Measurements from ENCODE around the gene TSPAN1. TPM values are rescaled to one million over a fixed set of nuclear protein-coding genes. Genes with fewer than 3 reads are reported as not detected.

TSPAN1 gene
- total RNA-seq, 4 donors from 2014 or later = 228 to 1,657 (median 1,038) TPM

DNA sequence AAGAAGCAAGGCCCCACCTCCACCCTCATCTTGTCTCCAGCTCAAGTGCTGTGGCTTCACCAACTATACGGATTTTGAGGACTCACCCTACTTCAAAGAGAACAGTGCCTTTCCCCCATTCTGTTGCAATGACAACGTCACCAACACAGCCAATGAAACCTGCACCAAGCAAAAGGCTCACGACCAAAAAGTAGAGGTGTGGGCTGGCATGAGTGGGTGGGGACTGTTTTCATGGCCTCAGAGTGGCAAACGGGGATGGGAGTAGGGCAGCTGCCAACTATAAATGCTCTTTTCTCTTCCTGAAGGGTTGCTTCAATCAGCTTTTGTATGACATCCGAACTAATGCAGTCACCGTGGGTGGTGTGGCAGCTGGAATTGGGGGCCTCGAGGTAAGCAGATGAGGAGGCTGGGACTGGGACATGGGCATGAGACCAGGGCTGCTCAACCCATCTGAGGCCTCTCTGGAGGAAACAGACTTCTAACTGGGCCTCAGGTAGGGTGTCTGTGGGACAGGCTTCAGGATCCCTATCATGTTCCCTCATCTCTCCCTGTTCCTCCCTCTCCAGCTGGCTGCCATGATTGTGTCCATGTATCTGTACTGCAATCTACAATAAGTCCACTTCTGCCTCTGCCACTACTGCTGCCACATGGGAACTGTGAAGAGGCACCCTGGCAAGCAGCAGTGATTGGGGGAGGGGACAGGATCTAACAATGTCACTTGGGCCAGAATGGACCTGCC is 10.2 kb downstream of the TSPAN1 start:
- intact Hi-C loops (cut with DNase I; ENCODE audit: low total_unique reads) (no loop called here), in situ Hi-C loops (cut with MboI; ENCODE audit: low pct_ligation_motif_present in 1 of 4, low pct_unique_long_range_greater_than_20kb in 1 of 4, low sequenced_read_pairs in 3 of 4) (loop anchor here in 1 of 4 donors (5.0 kb wide), 1 partner anchor 148 kb away; no protein-coding TSS in a partner anchor)
- Histone ChIP-seq H3K4me3 (no peak overlapping the region), H3K27ac (peak overlapping the region; percentile 86 to 91 (median 88)), H3K27me3 (no peaks in the 10 kb centered on the region), H3K4me1 (peaks cover 14 to 66% (median 43%) of the 10 kb centered on the region in 4 donors), H3K36me3 (peaks cover 0 to 7% (median 0%) of the 10 kb centered on the region in 4 donors), H3K9me3 (no peaks in the 10 kb centered on the region)
- TF ChIP-seq, protein P1, sequence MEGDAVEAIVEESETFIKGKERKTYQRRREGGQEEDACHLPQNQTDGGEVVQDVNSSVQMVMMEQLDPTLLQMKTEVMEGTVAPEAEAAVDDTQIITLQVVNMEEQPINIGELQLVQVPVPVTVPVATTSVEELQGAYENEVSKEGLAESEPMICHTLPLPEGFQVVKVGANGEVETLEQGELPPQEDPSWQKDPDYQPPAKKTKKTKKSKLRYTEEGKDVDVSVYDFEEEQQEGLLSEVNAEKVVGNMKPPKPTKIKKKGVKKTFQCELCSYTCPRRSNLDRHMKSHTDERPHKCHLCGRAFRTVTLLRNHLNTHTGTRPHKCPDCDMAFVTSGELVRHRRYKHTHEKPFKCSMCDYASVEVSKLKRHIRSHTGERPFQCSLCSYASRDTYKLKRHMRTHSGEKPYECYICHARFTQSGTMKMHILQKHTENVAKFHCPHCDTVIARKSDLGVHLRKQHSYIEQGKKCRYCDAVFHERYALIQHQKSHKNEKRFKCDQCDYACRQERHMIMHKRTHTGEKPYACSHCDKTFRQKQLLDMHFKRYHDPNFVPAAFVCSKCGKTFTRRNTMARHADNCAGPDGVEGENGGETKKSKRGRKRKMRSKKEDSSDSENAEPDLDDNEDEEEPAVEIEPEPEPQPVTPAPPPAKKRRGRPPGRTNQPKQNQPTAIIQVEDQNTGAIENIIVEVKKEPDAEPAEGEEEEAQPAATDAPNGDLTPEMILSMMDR (IDR thresholded peaks at IDR 0.05) = no peak
- TF ChIP-seq POLR2A (IDR thresholded peaks at IDR 0.05) (no peak), EP300 (IDR thresholded peaks at IDR 0.05; ENCODE audit: low read depth) (no peak), POLR2AphosphoS5 (IDR thresholded peaks at IDR 0.05) (no peak)
- no peak for DNase-seq
- WGBS, 2 donors (ENCODE audit: low coverage in 1 of 2) = 50 to 70% methylated on average over 2 to 7 of the region's 7 CpGs

DNA sequence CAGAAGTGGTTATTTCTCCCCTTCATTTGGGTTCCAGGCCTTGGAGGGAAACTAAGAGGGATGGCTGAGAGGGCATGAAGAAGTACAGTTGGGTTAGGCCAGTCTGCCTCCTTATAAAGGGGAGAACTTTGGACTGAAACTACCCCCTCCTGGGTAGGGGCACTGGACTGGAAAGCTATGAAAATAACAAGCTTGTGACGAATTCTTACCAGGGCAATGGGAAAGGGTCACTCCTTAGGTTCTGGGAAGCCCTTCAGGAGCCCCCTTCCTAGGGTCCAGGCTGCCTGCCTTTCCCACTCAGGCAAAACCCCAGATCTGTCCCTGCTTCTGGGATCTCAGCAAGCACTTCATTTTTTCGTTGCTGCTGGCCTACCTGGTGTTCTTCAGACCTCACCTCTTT is 11.2 kb downstream of the TSPAN1 start:
- intact Hi-C loops (cut with DNase I; ENCODE audit: low total_unique reads) (no loop called here), in situ Hi-C loops (cut with MboI; ENCODE audit: low pct_ligation_motif_present in 1 of 4, low pct_unique_long_range_greater_than_20kb in 1 of 4, low sequenced_read_pairs in 3 of 4) (loop anchor here in 1 of 4 donors (5.0 kb wide), 1 partner anchor 149 kb away; no protein-coding TSS in a partner anchor)
- Histone ChIP-seq H3K4me1 (peaks cover 14 to 65% (median 43%) of the 10 kb centered on the region in 4 donors), H3K27ac (peak overlapping the region; percentile 4 to 91 (median 87)), H3K27me3 (no peaks in the 10 kb centered on the region), H3K4me3 (no peak overlapping the region), H3K9me3 (no peaks in the 10 kb centered on the region), H3K36me3 (peaks cover 0 to 7% (median 0%) of the 10 kb centered on the region in 4 donors)
- DNase-seq = no peak
- WGBS, 2 donors (ENCODE audit: low coverage in 1 of 2) = 80% methylated on average over 2 of the region's 2 CpGs; no CpG with 5 or more reads in 1 of the 2 donors
- TF ChIP-seq, protein P1 (IDR thresholded peaks at IDR 0.05) = no peak
- no peak for TF ChIP-seq EP300 (IDR thresholded peaks at IDR 0.05; ENCODE audit: low read depth)
- no peak for TF ChIP-seq POLR2AphosphoS5 (IDR thresholded peaks at IDR 0.05)
- TF ChIP-seq POLR2A (IDR thresholded peaks at IDR 0.05) = no peak

DNA sequence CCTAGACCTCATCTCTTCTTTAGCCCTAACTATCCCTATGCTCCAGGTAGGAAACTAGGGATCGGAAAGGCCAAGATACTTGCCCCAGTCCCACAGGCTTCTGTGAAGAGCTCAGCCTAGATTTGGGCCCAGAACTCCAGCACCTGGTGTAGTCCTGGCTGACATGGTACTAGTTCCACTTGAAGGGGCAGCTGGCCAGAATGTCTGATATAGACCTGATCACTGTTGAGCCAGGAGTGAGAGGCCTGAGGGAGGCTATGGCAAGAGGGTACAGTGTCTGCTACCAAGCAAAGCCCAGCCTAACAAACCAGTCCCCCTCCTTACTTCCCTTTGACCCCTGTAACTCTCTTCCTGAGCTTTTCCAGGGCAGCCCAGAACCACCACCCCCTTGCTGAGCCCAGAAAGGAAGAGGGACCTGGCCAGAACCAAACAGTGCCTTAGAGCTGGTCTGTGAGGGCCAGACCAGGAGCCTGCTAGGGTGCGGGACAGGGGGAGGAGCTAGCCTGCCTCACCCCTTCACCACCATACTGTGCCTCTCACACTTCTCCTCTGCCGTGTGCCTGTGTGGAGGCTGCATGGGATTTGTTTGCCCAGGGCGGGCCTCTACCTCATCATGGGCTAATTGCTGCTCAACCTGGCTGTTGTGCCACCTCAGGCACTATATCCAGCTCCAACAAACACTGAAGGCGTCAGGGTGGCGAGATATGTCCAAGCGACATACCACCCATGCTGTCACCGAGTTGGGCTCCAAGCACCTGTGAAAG is 12.4 kb downstream of the TSPAN1 start:
- Histone ChIP-seq H3K4me3 (no peak overlapping the region), H3K36me3 (peaks cover 0 to 7% (median 0%) of the 10 kb centered on the region in 4 donors), H3K27ac (peak overlapping the region; percentile 78 to 87 (median 86)), H3K9me3 (no peaks in the 10 kb centered on the region), H3K4me1 (peaks cover 14 to 64% (median 43%) of the 10 kb centered on the region in 4 donors), H3K27me3 (no peaks in the 10 kb centered on the region)
- in situ Hi-C loops (cut with MboI; ENCODE audit: low pct_ligation_motif_present in 1 of 4, low pct_unique_long_range_greater_than_20kb in 1 of 4, low sequenced_read_pairs in 3 of 4) = loop anchor here in 1 of 4 donors (5.0 kb wide), 1 partner anchor 150 kb away; no protein-coding TSS in a partner anchor
- DNase-seq = peak; percentile 85
- peak; percentile 25 to 81 (median 75) for TF ChIP-seq POLR2AphosphoS5 (IDR thresholded peaks at IDR 0.05)
- TF ChIP-seq, protein P1 (IDR thresholded peaks at IDR 0.05) = no peak
- peak; percentile 67 for TF ChIP-seq POLR2A (IDR thresholded peaks at IDR 0.05)
- intact Hi-C loops (cut with DNase I; ENCODE audit: low total_unique reads) = no loop called here
- WGBS, 2 donors (ENCODE audit: low coverage in 1 of 2) = 69% methylated on average over 8 of the region's 8 CpGs; no CpG with 5 or more reads in 1 of the 2 donors
